Skeletal muscle tissue (tissue), 4 donors: Measurements from ENCODE around the gene KIF13A. TPM values are rescaled to one million over a fixed set of nuclear protein-coding genes. Genes with fewer than 3 reads are reported as not detected.
A peak's percentile ranks its signal among the peaks of the same experiment; 100 is the strongest.
"Not testable (repeated sequence)": the region's sequence is repeated elsewhere in the genome, so short reads cannot be mapped to it uniquely, and the experiment has no call there.

Experiments
- H3K27ac ChIP-seq: one replicate; pipeline ENCODE4 v1.7.0; 2013; ENCODE audit warnings: mild to moderate bottlenecking, low read depth, low read length, inconsistent platforms
- H3K27me3 ChIP-seq, 3 donors: one replicate each; pipeline ENCODE4 v1.7.0; 2013; ENCODE audit warnings: low read length in 3 of 3; ENCODE audit not compliant: control insufficient read depth in 3 of 3, insufficient read depth in 3 of 3
- H3K36me3 ChIP-seq, 3 donors: one replicate each; pipeline ENCODE4 v1.7.0; 2013; ENCODE audit warnings: low read length in 3 of 3; ENCODE audit not compliant: control insufficient read depth in 3 of 3, insufficient read depth in 3 of 3
- H3K4me1 ChIP-seq, 3 donors: one replicate each; pipeline ENCODE4 v1.7.0; 2013; ENCODE audit warnings: low read length in 3 of 3, mild to moderate bottlenecking in 3 of 3; ENCODE audit not compliant: control insufficient read depth in 3 of 3, insufficient read depth in 3 of 3
- H3K4me3 ChIP-seq, 3 donors: one replicate each; pipeline ENCODE4 v1.7.0; 2013; ENCODE audit warnings: low read length in 3 of 3
- H3K9ac ChIP-seq, 3 donors: one replicate each; pipeline ENCODE4 v1.7.0; 2013; ENCODE audit warnings: low read length in 3 of 3, mild to moderate bottlenecking in 3 of 3, moderate library complexity in 2 of 3, low read depth in 1 of 3
- H3K9me3 ChIP-seq, 3 donors: one replicate each; pipeline ENCODE4 v1.7.0; 2013; ENCODE audit warnings: low read length in 3 of 3; ENCODE audit not compliant: control insufficient read depth in 3 of 3
- total RNA-seq: library from RNA; depleted of rRNA; stranded (reverse); fragments of >200 nt; gene quantifications from one replicate; pipeline ENCODE4 v1.2.3, GENCODE V29; 2014
- donor health status: Osteomylitis.

The KIF13A gene
- total RNA-seq, 1 donor from 2014 or later = 44.9 TPM

DNA sequence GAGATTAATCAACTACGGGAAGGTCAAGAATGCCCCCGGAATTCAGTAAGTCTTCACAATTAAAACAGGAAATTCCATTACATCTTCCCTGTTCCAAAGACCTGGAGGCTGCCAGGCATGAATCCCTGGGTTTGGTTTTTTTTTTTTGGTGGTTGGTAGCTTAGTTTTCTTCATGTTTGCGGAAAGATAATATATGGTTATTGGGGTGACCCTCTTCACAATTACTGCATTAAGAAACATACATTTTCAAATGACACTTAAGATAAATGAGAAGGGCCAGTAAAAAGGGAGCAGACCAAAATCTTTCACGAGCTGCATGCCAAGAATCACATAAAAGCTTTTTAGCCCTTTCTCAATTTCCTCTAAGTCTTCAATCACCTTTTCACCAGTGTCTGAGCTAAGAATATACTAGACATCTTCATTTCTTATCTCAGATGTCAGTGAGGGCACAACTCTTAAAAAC lies 64.0 kb downstream of the KIF13A start:
- Histone ChIP-seq H3K9ac (peak overlapping the region in 1 of 3 donors; percentile 20), H3K27me3 (no peaks in the 10 kb centered on the region), H3K27ac (peak overlapping the region; percentile 15), H3K4me3 (no peak overlapping the region), H3K36me3 (no peaks in the 10 kb centered on the region), H3K9me3 (no peaks in the 10 kb centered on the region), H3K4me1 (peaks cover 20 to 51% (median 27%) of the 10 kb centered on the region in 3 donors)

DNA sequence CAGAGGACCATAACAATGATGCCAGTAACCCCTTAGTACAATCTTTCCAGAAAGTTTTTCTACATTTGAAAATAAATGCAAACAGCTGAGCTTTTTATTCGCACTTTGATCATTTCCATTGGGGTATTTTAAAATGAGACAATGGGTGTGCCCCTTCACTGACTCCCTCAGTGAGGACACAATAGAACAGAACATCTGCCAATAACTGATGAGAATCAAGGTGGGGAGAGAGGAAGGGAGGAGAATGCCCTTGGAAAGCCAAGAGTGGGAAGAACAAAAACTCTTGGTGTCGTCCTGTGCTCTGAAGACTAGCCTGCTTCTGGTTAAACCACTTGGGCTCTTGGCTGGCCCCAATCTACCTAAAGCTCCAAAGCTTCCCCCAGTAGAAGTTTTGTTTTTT lies 66.0 kb downstream of the KIF13A start:
- no peaks in the 10 kb centered on the region for H3K9me3 ChIP-seq
- H3K27me3 ChIP-seq = no peaks in the 10 kb centered on the region
- no peak overlapping the region for H3K4me3 ChIP-seq
- no peak overlapping the region for H3K27ac ChIP-seq
- H3K4me1 ChIP-seq = peaks cover 16 to 48% (median 26%) of the 10 kb centered on the region in 3 donors
- no peak overlapping the region for H3K9ac ChIP-seq
- no peaks in the 10 kb centered on the region for H3K36me3 ChIP-seq

DNA sequence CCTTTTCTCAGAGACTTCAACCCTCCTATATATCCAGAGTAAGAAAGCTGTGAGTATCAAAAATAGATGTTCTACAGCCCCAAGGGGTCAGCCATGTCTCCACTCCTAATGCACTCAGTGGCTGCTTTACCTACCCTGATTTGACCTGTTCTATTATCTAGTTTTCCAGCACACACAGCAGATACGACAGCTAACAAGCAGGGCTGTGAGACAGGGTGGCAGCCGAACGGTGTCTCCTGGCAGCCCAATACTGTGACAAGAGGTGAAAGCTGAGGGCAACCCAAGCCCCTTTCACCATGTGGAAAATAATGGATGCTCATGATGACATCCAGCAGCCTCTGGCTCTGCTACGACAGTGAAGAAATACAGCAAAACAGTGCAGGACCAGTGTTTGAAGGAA lies 67.9 kb downstream of the KIF13A start:
- Histone ChIP-seq H3K36me3 (no peaks in the 10 kb centered on the region), H3K9me3 (no peaks in the 10 kb centered on the region), H3K27ac (no peak overlapping the region), H3K4me3 (no peak overlapping the region), H3K27me3 (no peaks in the 10 kb centered on the region), H3K4me1 (peaks cover 23 to 39% (median 34%) of the 10 kb centered on the region in 3 donors), H3K9ac (peak overlapping the region in 1 of 3 donors; percentile 43)

DNA sequence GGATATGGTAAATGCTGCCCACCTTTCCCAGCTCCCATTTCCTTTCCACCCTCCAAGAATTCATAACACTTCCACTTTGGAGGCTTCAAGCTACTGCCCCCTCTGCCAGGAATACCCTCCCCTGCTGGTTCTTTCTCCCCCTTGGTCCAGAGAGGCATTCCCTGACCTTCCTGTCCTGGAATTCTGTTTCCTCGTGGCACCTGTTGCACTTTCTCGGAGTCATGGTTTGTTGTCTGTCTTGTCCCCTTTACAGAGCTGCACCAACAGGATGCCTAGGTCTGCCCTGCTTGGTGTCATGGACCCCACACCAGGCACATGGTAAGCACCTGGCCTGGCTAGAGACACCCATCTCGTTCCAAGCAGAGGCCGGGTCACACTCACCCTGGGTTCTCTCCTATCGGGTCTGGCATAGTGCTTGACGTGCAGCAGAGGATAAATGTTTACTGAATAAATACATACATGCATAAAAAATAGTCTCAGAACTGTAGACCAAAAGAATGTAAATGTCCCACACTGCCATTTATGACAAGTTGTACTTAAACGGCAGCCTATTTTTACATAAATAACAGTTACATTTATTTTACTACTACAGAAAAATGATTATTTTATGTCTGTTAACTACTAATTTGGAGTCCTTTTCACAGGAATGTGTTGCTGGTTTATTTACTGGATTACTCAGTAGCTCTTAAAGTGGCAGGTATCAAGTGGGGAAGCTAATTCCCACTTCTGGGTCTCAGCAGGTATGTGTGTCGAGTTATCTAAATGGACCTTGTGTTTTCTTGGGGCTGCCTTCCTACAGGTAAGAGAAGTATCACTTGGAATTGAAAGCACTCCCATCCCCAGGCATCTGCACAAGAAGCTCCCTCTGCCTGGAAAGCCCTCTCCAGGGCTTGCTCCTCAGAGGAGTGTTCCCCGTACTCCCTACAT lies 69.3 kb downstream of the KIF13A start:
- no peaks in the 10 kb centered on the region for H3K27me3 ChIP-seq
- H3K36me3 ChIP-seq = no peaks in the 10 kb centered on the region
- H3K9me3 ChIP-seq = no peaks in the 10 kb centered on the region
- no peak overlapping the region for H3K27ac ChIP-seq
- H3K4me1 ChIP-seq = peaks cover 24 to 30% (median 26%) of the 10 kb centered on the region in 3 donors
- peak overlapping the region in 1 of 3 donors; percentile 15 for H3K4me3 ChIP-seq
- no peak overlapping the region for H3K9ac ChIP-seq

DNA sequence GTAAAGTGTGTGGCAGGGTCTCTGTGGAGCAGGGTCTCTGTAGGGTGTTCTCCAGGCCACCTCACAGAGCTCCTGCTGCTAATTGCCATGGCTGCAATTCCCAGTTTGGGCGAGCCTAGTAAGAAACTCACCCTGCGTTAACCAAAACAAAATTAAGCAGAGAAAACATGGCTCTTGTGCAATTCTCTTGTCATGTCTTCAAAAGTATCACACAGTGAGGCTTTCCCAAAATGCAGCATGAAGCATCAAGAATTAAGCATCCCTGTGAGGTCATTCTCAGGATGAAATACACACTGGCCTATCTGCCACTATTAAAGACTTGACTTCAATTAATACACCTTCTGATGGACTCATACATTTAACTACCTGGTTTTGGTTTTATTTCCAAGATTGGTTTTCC lies 72.8 kb downstream of the KIF13A start:
- Histone ChIP-seq H3K27me3 (no peaks in the 10 kb centered on the region), H3K27ac (no peak overlapping the region), H3K9ac (no peak overlapping the region), H3K4me3 (no peak overlapping the region), H3K36me3 (no peaks in the 10 kb centered on the region), H3K4me1 (peaks cover 24 to 34% (median 29%) of the 10 kb centered on the region in 3 donors), H3K9me3 (no peaks in the 10 kb centered on the region)

DNA sequence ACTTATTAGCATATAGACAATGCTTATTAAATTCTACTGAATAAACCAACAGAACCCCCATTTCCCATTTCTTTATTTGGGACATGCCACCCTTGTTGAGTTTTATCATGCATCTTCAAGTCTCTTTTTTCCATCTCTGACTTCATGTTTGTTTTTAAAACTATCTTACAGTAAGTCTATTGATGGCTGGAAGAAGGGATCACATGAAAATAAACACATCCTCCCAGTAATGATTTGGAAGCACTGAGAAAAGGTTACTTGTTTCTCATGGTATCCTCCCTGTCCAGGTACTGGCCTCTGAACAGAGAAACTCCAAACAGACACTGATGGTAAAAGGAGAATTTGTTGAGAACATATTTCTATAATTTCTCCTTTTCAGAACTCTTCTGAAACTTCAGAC lies 74.9 kb downstream of the KIF13A start:
- no peaks in the 10 kb centered on the region for H3K27me3 ChIP-seq
- no peak overlapping the region for H3K27ac ChIP-seq
- no peaks in the 10 kb centered on the region for H3K9me3 ChIP-seq
- peaks cover 17 to 25% (median 21%) of the 10 kb centered on the region in 3 donors for H3K4me1 ChIP-seq
- H3K4me3 ChIP-seq = no peak overlapping the region
- no peak overlapping the region for H3K9ac ChIP-seq
- H3K36me3 ChIP-seq = no peaks in the 10 kb centered on the region

DNA sequence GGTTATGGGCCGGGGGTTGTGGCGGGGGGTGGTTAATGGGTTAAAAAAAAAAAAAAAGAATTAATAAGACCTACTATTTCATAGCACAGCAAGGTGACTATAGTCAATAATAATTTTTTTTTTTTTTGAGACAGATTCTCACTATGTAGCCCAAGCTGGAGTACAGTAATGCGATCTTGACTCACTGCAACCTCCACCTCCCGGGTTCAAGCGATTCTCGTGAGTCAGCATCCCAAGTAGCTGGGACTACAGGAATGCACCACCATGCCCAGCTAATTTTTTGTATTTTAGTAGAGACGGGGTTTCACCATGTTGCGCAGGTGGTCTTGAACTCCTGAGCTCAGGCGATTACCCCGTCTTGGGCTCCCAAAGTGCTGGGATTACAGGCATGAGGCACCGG lies 75.8 kb downstream of the KIF13A start:
- not testable (repeated sequence) for H3K9me3 ChIP-seq, H3K27me3 ChIP-seq, H3K4me3 ChIP-seq, H3K27ac ChIP-seq, H3K36me3 ChIP-seq, H3K9ac ChIP-seq
- H3K4me1 ChIP-seq = peaks cover 23 to 33% (median 28%) of the 10 kb centered on the region in 3 donors

DNA sequence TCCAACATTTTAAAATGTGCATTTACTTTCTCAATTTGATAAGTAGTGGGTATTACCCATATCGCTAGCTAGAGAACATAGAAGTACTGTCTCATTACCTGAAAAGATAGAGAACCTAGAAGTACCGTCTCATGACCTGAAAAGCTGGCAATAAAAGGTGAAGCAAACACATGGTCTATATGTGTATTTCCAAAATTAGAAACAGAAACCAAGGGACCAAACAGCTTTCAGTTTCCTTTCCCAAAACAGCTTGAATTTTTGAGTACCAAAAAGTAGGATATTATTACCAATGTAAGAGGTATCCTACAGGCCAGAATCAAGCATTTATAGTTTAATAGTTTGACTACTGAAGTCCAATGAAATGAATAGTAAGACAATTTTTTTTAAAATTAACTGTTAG lies 77.2 kb downstream of the KIF13A start:
- Histone ChIP-seq H3K9me3 (no peaks in the 10 kb centered on the region), H3K27me3 (no peaks in the 10 kb centered on the region), H3K27ac (peak overlapping the region; percentile 42), H3K4me1 (peaks cover 23 to 32% (median 27%) of the 10 kb centered on the region in 3 donors), H3K4me3 (no peak overlapping the region), H3K9ac (no peak overlapping the region), H3K36me3 (no peaks in the 10 kb centered on the region)

DNA sequence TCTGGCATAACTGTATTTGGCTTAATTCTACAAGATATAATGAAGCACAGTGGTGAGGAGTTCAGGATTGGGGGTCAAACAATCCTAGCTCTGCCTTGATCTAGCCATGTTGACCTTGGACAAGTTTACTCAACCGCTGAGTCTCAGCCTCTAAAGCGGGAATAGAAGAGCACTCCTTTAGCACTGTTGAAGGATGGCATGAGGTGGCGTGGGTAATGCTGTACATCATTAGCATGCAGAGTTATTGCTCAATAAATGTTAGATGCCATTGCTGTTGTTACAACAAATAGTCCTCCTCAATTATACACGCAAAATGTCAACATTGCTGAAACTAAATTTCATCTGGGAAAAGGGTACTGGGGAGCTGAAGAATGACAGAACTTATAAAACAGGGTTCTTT lies 78.6 kb downstream of the KIF13A start:
- no peaks in the 10 kb centered on the region for H3K27me3 ChIP-seq
- H3K9ac ChIP-seq = no peak overlapping the region
- H3K4me3 ChIP-seq = no peak overlapping the region
- H3K27ac ChIP-seq = peak overlapping the region; percentile 87
- no peaks in the 10 kb centered on the region for H3K36me3 ChIP-seq
- H3K9me3 ChIP-seq = no peaks in the 10 kb centered on the region
- H3K4me1 ChIP-seq = peaks cover 23 to 33% (median 28%) of the 10 kb centered on the region in 3 donors
